ENCODE results near the gene GSN. TPM values are rescaled to one million over a fixed set of nuclear protein-coding genes. Genes with fewer than 3 reads are reported as not detected.

GSN gene
- total RNA-seq, 1 donor: 253 TPM

DNA sequence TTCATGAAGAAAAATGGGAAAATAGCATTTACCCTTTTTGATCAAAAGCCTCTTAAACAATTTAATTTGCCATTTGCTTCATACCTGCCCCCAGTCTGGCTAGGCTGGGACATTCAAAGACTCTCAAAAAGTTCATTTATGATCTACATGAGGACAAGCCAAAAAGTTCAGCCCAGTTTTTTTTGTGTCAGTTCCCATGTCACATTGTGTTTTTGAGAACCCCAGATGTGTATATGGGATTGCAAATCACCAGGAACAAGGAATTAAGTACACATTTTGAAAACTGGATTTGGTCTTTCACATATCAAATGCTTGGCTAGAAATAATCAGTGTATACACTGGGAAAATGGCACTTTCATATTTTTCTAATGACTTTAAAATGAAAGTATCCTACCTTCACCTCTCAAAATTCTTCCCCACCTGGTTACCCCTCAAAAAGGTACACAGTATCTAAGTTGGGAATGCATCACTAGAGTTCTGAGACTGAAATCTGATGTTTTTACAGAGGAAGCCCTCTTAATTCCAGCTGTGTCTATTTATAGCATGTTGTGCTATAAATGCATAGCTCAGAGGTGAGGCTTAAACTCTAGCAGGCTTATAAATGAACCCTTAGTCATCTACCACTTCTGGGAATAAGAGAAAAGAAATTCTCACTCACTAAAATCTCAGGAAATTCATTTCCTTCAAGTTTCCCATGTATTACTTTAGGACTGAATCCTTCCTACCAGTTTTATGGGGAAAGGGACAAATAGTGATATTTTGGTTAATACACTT, 92.8 kb downstream of the GSN start:
- peak; percentile 89 for DNase-seq (ENCODE audit: low read depth)
- no peak for TF ChIP-seq CTCF (IDR thresholded peaks at IDR 0.05; ENCODE audit: insufficient read depth, low read length)

GRCh38 chr9:121362813-121363621, 95.1 kb downstream of the GSN start:
- no peak overlapping the region for H3K4me3 ChIP-seq (ENCODE audit: low read depth, low read length)
- no peak for TF ChIP-seq CTCF (IDR thresholded peaks at IDR 0.05; ENCODE audit: insufficient read depth, low read length)
- peak; percentile 84 for DNase-seq (ENCODE audit: low read depth)

More for the DNA sequence above, 92.8 kb downstream of the GSN start:
- peak overlapping the region; percentile 31 for H3K4me3 ChIP-seq (ENCODE audit: low read depth, low read length)

DNA sequence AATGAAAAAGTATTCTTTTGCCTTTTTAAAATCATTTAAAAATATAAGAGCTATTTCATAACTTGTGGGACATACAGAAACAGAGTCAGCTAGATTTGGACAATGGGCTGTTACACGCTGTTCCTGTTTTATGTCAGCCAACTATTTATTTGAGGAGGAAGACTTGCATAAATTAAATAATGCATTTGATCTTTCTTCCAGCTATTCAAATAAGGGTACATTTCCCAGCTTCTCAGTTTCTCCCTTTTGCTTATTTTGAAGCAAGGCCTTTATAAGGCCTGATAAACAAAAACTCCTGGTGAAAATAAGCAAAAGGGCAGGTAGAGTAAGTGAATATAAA, 95.6 kb downstream of the GSN start:
- no peak for DNase-seq (ENCODE audit: low read depth)

DNA sequence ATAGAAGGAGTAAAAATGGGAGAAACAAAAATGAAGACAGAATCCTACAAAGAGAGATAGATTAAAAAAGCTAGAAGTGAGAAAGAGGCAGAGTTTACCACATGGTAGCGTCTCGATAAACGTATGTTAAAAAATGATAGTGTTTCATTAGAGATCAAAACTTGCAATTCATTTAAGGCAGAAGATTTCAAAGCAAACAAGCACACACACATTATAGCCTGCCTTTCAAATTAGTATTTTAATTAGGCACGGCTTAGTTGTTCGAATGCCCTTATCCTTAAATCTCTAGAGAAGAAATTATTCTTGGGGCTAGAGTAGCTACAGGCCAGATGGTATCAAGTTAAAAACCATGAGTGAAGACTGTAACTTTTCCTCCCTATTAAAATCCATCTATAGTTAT, 96.1 kb downstream of the GSN start:
- no peak for DNase-seq (ENCODE audit: low read depth)
- H3K4me3 ChIP-seq (ENCODE audit: low read depth, low read length): no peak overlapping the region
- TF ChIP-seq CTCF (IDR thresholded peaks at IDR 0.05; ENCODE audit: insufficient read depth, low read length): no peak

More for the DNA sequence above, 95.6 kb downstream of the GSN start:
- no peak for TF ChIP-seq CTCF (IDR thresholded peaks at IDR 0.05; ENCODE audit: insufficient read depth, low read length)
- H3K4me3 ChIP-seq (ENCODE audit: low read depth, low read length): no peak overlapping the region

GRCh38 chr9:121364886-121365285, 96.9 kb downstream of the GSN start:
- no peak overlapping the region for H3K4me3 ChIP-seq (ENCODE audit: low read depth, low read length)
- DNase-seq (ENCODE audit: low read depth): no peak
- TF ChIP-seq CTCF (IDR thresholded peaks at IDR 0.05; ENCODE audit: insufficient read depth, low read length): no peak

- no peak overlapping the region for H3K4me3 ChIP-seq (ENCODE audit: low read depth, low read length)
- no peak for TF ChIP-seq CTCF (IDR thresholded peaks at IDR 0.05; ENCODE audit: insufficient read depth, low read length)
- no peak for DNase-seq (ENCODE audit: low read depth)
Observed at GRCh38 chr9:121365564-121365963, 97.6 kb downstream of the GSN start.

All from fibroblast of the aortic adventitia (primary cell).